HT1080 (cell line): ENCODE data around the gene TEAD3. TPM values are rescaled to one million over a fixed set of nuclear protein-coding genes. Genes with fewer than 3 reads are reported as not detected.

Experiments
- DNase-seq: peaks from one replicate; pipeline ENCODE4 v3.0.0-alpha.2; 2015; ENCODE audit warnings: low read depth
- total RNA-seq: library from RNA; depleted of rRNA; stranded (reverse); fragments of >200 nt; shearing (Covaris generic); gene quantifications from 2 replicates; pipeline ENCODE4 v1.2.3, GENCODE V29; 2014

TEAD3 gene
- total RNA-seq, 1 experiment from 2014 or later, result 3.8 TPM

GRCh38 chr6:35492258-35492973 lies 4.5 kb downstream of the TEAD3 start:
- DNase-seq, result no peak

- no peak for DNase-seq
Observed at GRCh38 chr6:35491558-35492257, 5.2 kb downstream of the TEAD3 start.

- no peak for DNase-seq
Observed at GRCh38 chr6:35490821-35491557, 5.9 kb downstream of the TEAD3 start.

- DNase-seq, result no peak
Observed at GRCh38 chr6:35489995-35490791, 6.7 kb downstream of the TEAD3 start.

- DNase-seq, result no peak
Observed at GRCh38 chr6:35489066-35489465, 7.8 kb downstream of the TEAD3 start.

- no peak for DNase-seq
Observed at GRCh38 chr6:35488517-35488862, 8.4 kb downstream of the TEAD3 start.

GRCh38 chr6:35487658-35488516 lies 9.0 kb downstream of the TEAD3 start:
- peak; percentile 61 for DNase-seq

GRCh38 chr6:35486005-35486925 lies 10.6 kb downstream of the TEAD3 start:
- DNase-seq, result no peak

GRCh38 chr6:35485402-35485877 lies 11.4 kb downstream of the TEAD3 start:
- peak; percentile 41 for DNase-seq

- peak; percentile 55 for DNase-seq
Observed at GRCh38 chr6:35484921-35485392, 11.9 kb downstream of the TEAD3 start.

- DNase-seq, result no peak
Observed at GRCh38 chr6:35483893-35484645, 12.8 kb downstream of the TEAD3 start.

GRCh38 chr6:35483490-35483889 lies 13.4 kb downstream of the TEAD3 start:
- no peak for DNase-seq

GRCh38 chr6:35483062-35483461 lies 13.8 kb downstream of the TEAD3 start:
- no peak for DNase-seq

GRCh38 chr6:35481226-35481625 lies 15.7 kb downstream of the TEAD3 start:
- DNase-seq, result no peak

- DNase-seq, result no peak
Observed at GRCh38 chr6:35480176-35480575, 16.7 kb downstream of the TEAD3 start.

- DNase-seq, result no peak
Observed at GRCh38 chr6:35478259-35478658, 18.6 kb downstream of the TEAD3 start.

GRCh38 chr6:35477551-35478179 lies 19.2 kb downstream of the TEAD3 start:
- DNase-seq, result no peak

GRCh38 chr6:35477028-35477427 lies 19.9 kb downstream of the TEAD3 start:
- DNase-seq, result no peak
